B cell (primary cell): ENCODE data around the gene STAMBP. TPM values are rescaled to one million over a fixed set of nuclear protein-coding genes. Genes with fewer than 3 reads are reported as not detected.

ENCODE experiments used
- ATAC-seq: fragments of 200-7000 bp; cut with Tn5 transposase; one replicate; pipeline ENCODE4 v1.10.0; 2021; ENCODE audit warnings: low read depth, mild to moderate bottlenecking, moderate number of reproducible peaks, moderate library complexity
- CTCF ChIA-PET: fragments of 350-600 bp; sonication (Branson Sonifier 250); formaldehyde crosslinking; loops from one replicate; lab custom pipeline; 2021; ENCODE audit warnings: antibody characterized with exemption, inconsistent platforms; lab: Charles Lee
- POLR2A ChIA-PET: fragments of 350-600 bp; sonication (Branson Sonifier 250); formaldehyde crosslinking; loops from one replicate; lab custom pipeline; 2021; ENCODE audit warnings: antibody characterized with exemption; lab: Charles Lee
- DNase-seq: peaks from one replicate; pipeline ENCODE4 v3.0.0; 2013
- H2AFZ ChIP-seq: 2 replicates; pipeline ENCODE4 v1.6.1; 2012; ENCODE audit warnings: mild to moderate bottlenecking, low read depth, low read length; ENCODE audit not compliant: insufficient read depth, poor library complexity, severe bottlenecking
- H3K27ac ChIP-seq, 2 donors: 1 replicate in 1 of 2; 2 replicates in 1 of 2; pipeline ENCODE4 v1.5.1; 2012 to 2013; ENCODE audit warnings: low read length in 2 of 2, mild to moderate bottlenecking in 2 of 2, moderate library complexity in 1 of 2
- H3K27me3 ChIP-seq, 4 experiments: fragments of 200-600 bp in 1 of 4; sonication (generic) in 1 of 4; replicated peaks in 1 of 4; 1 replicate in 2 of 4; 2 replicates in 2 of 4; pipeline versions ENCODE4 v1.6.1 to v1.7.0; 2013 to 2016; ENCODE audit warnings: low read length in 3 of 4, mild to moderate bottlenecking in 2 of 4, mixed read lengths in 1 of 4, moderate library complexity in 1 of 4; ENCODE audit not compliant: insufficient read depth in 4 of 4, control insufficient read depth in 3 of 4; ENCODE audit errors: control extremely low read depth in 1 of 4
- H3K36me3 ChIP-seq, 2 experiments: replicated peaks in 1 of 2; 1 replicate in 1 of 2; 2 replicates in 1 of 2; pipeline versions ENCODE4 v1.6.1 to v1.7.1; 2013; ENCODE audit warnings: low read length in 1 of 2; ENCODE audit not compliant: insufficient read depth in 2 of 2, control insufficient read depth in 1 of 2; ENCODE audit errors: control extremely low read depth in 1 of 2, extremely low read depth in 1 of 2
- H3K4me1 ChIP-seq, 2 donors: fragments of 200-600 bp in 1 of 2; sonication (generic) in 1 of 2; 1 replicate in 1 of 2; 2 replicates in 1 of 2; pipeline versions ENCODE4 v1.5.1 to v1.6.1; 2013 to 2017; ENCODE audit warnings: low read length in 2 of 2; ENCODE audit not compliant: control insufficient read depth in 2 of 2, insufficient read depth in 2 of 2
- H3K4me2 ChIP-seq: replicated peaks from 2 replicates; pipeline ENCODE3; 2012; ENCODE audit warnings: mild to moderate bottlenecking, low read depth, low read length; ENCODE audit not compliant: poor library complexity, severe bottlenecking
- H3K4me3 ChIP-seq, 5 experiments: fragments of 200-600 bp in 1 of 5; sonication (generic) in 1 of 5; 1 replicate in 3 of 5; 2 replicates in 2 of 5; pipeline versions ENCODE4 v1.5.1 to v1.7.0; 2011 to 2016; ENCODE audit warnings: low read length in 4 of 5, mild to moderate bottlenecking in 4 of 5, low read depth in 2 of 5, control low read depth in 1 of 5, moderate library complexity in 1 of 5; ENCODE audit not compliant: insufficient read depth in 1 of 5; ENCODE audit errors: control extremely low read depth in 1 of 5, extremely low read depth in 1 of 5
- H3K79me2 ChIP-seq: fragments of 200-600 bp; sonication (generic); one replicate; pipeline ENCODE4 v1.6.0; 2016; ENCODE audit warnings: low read length; ENCODE audit not compliant: control insufficient read depth, insufficient read depth
- H3K9ac ChIP-seq: fragments of 200-600 bp; sonication (generic); 2 replicates; pipeline ENCODE4 v1.6.1; 2017; ENCODE audit warnings: mild to moderate bottlenecking, low read length, moderate library complexity
- H3K9me3 ChIP-seq, 3 donors: one replicate each; pipeline versions ENCODE4 v1.6.1 to v1.7.1; 2013; ENCODE audit warnings: low read length in 2 of 3; ENCODE audit not compliant: control insufficient read depth in 2 of 3, insufficient read depth in 1 of 3; ENCODE audit errors: control extremely low read depth in 1 of 3
- H4K20me1 ChIP-seq: 2 replicates; pipeline ENCODE4 v1.6.0; 2012; ENCODE audit warnings: mild to moderate bottlenecking, low read length; ENCODE audit not compliant: insufficient read depth, control insufficient read depth, poor library complexity, severe bottlenecking
- H3K27ac Mint-ChIP-seq: one replicate; pipeline ENCODE4 v1.8.0; 2021; ENCODE audit warnings: mixed read lengths
- H3K27me3 Mint-ChIP-seq: one replicate; pipeline ENCODE4 v1.8.0; 2021; ENCODE audit warnings: mixed read lengths
- H3K4me1 Mint-ChIP-seq: one replicate; pipeline ENCODE4 v1.8.0; 2021; ENCODE audit warnings: mixed read lengths
- H3K4me3 Mint-ChIP-seq: one replicate; pipeline ENCODE4 v1.8.0; 2021; ENCODE audit warnings: mixed read lengths
- H3K9me3 Mint-ChIP-seq: one replicate; pipeline ENCODE4 v1.8.0; 2022; ENCODE audit warnings: mixed read lengths; ENCODE audit not compliant: insufficient read depth
- CTCF ChIP-seq: fragments of 200-600 bp; IDR thresholded peaks from one replicate; pipeline ENCODE4 v1.8.0; 2022; ENCODE audit warnings: antibody characterized with exemption, mild to moderate bottlenecking
- EZH2 ChIP-seq: IDR thresholded peaks from 2 replicates; pipeline ENCODE4 v1.6.1; 2012; ENCODE audit warnings: borderline replicate concordance, low read depth, mild to moderate bottlenecking, moderate library complexity, low read length; ENCODE audit not compliant: insufficient read depth, poor library complexity, severe bottlenecking
- WGBS: methylation state at CpG from one replicate; pipeline ENCODE4 v1.1.5; 2013; ENCODE audit warnings: missing lambda C conversion rate; ENCODE audit not compliant: insufficient coverage; 5-methylcytosine and 5-hydroxymethylcytosine counted together
- intact Hi-C: fragments of 100-400 bp; cut with micrococcal nuclease; formaldehyde crosslinking; loops from one replicate; pipeline ENCODE4 v1.10.0; 2022
- polyA plus RNA-seq: library from polyadenylated mRNA; depleted of rRNA; stranded (reverse); fragments of >200 nt; gene quantifications from 2 replicates; pipeline ENCODE4 v1.2.3, GENCODE V29; 2012
- total RNA-seq, 2 donors: library from RNA; stranded (reverse); fragments of 120-200 nt in 1 of 2; gene quantifications; 1 replicate in 1 of 2; 2 replicates in 1 of 2; pipeline versions ENCODE4 v1.2.3 to v1.2.4, GENCODE V29; 2013 to 2022

Gene STAMBP
- total and polyA plus RNA-seq, 2 donors (not counting 1 experiment from before 2014, with no cell fraction given), result 21.8 to 32.5 TPM

GRCh38 chr2:73827018-73827417 is 1.7 kb upstream of the STAMBP start:
- POLR2A ChIA-PET, result no interaction called here
- Mint-ChIP-seq H3K4me1 (peaks cover 41% of the 10 kb centered on the region), H3K9me3 (no peaks in the 10 kb centered on the region), H3K27ac (no peak overlapping the region), H3K4me3 (peak overlapping the region; percentile 95), H3K27me3 (no peaks in the 10 kb centered on the region)
- CTCF ChIA-PET, result interaction anchor here (0.8 to 9.1 kb wide), 11 partner anchors 161 to 564 kb away, joined by 3 to 191 read pairs (median 5); partner anchors contain the start of gene MOB1A
- TF ChIP-seq CTCF, result peak; percentile 28
- TF ChIP-seq EZH2, result no peak
- ATAC-seq (no peak), DNase-seq (no peak)
- no CpG with 5 or more reads among the region's 2 CpGs for WGBS
- no peaks in the 10 kb centered on the region for H3K27me3 ChIP-seq
- H3K9me3 ChIP-seq, result no peaks in the 10 kb centered on the region
- H3K27ac ChIP-seq, result no peak overlapping the region
- H3K4me2 ChIP-seq, result no peak overlapping the region
- intact Hi-C loops, result no loop called here
- no peaks in the 10 kb centered on the region for H4K20me1 ChIP-seq
- H3K9ac ChIP-seq, result no peak overlapping the region
- H3K4me3 ChIP-seq, result no peak overlapping the region
- H3K4me1 ChIP-seq, result peaks cover 19 to 23% of the 10 kb centered on the region in 2 donors
- peak overlapping the region; percentile 92 for H2AFZ ChIP-seq
- peaks cover 20% of the 10 kb centered on the region for H3K79me2 ChIP-seq
- peaks cover 0 to 6% of the 10 kb centered on the region in 2 experiments for H3K36me3 ChIP-seq

GRCh38 chr2:73827660-73828388 is 937 bp upstream of the STAMBP start:
- Mint-ChIP-seq H3K4me1 (peaks cover 40% of the 10 kb centered on the region), H3K4me3 (peak overlapping the region; percentile 95), H3K27ac (peak overlapping the region; percentile 80), H3K27me3 (no peaks in the 10 kb centered on the region), H3K9me3 (peaks cover 5% of the 10 kb centered on the region)
- Histone ChIP-seq H2AFZ (peak overlapping the region; percentile 92), H3K27ac (peak overlapping the region in 1 of 2 donors; percentile 91), H3K36me3 (peaks cover 3 to 6% of the 10 kb centered on the region in 2 experiments), H3K9me3 (no peaks in the 10 kb centered on the region), H3K27me3 (no peaks in the 10 kb centered on the region), H4K20me1 (no peaks in the 10 kb centered on the region), H3K4me2 (peak overlapping the region; percentile 70), H3K79me2 (peaks cover 20% of the 10 kb centered on the region), H3K4me1 (peaks cover 19% of the 10 kb centered on the region in 2 donors), H3K9ac (peak overlapping the region; percentile 89), H3K4me3 (peak overlapping the region; percentile 69 to 92 (median 78))
- ChIA-PET POLR2A (interaction anchor here (0.5 to 1.1 kb wide), 4 partner anchors 143 to 690 kb away, joined by 3 to 8 read pairs (median 5); no protein-coding TSS in a partner anchor), CTCF (interaction anchor here (0.7 to 9.1 kb wide), 24 partner anchors 14 to 761 kb away, joined by 3 to 191 read pairs (median 4); partner anchors contain the start of genes BOLA3, DUSP11, INO80B and MOB1A)
- ATAC-seq, result no peak
- DNase-seq, result no peak
- TF ChIP-seq EZH2 (no peak), CTCF (no peak)
- 77% methylated on average over 5 of the region's 9 CpGs for WGBS
- intact Hi-C loops, result loop anchor here (1.0 kb wide), 6 partner anchors 48 to 564 kb away; partner anchors contain the start of genes DGUOK, DUSP11 and TPRKB
